ENCODE results near the gene SPARC.

SPARC gene

DNA sequence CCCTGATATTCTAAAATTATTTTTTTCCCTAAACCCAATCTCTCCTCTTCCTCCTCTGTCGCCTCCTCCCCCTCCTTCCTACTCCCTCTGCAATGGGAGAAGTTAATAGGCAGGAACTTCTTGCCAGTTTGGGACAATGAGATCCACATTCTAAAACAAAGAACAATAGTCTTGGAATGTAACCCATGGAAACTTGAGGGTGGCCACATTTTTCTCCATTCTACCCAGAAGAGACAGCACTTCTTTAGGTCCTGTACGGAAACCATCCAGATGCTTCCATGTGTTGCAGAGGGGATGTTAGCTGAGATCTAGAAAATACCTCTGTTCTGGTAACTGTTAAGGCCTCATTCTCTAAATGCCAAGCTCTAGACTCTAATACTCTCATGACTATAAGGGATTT lies 10.0 kb downstream of the SPARC start:
- DNase-seq: no peak

GRCh38 chr5:151676314-151676712 lies 10.4 kb downstream of the SPARC start:
- no peak for DNase-seq

DNA sequence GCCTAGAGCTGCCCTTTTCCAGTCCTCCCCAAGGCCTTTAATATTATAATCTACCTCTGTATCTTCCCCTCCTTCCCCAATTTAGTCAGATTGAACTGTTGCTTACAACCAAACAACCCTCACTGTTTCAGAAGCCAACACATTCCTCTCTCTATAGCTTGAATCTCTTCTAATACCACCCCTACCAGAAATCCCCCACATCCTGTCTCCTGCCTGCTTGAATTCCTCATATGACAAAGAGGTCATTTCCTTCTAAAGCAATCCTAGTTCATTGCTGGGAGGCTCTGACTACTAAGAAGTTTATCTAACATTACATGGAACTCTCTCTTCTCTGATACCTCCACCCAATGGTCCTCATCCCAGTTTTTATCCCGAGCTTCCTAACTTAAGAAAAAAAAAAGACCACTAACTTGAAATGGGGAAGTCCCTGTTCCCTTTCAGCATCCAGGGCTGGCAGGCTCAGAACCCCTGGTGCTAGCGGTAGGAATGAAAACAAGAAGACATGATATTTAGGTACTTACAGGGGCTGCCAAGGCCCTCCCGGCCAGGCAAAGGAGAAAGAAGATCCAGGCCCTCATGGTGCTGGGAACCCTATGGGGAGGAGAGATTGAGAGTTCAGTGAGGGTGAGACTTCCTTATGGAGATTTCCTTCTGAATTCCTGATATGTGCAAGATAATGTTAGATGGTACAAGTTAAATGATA lies 11.0 kb downstream of the SPARC start:
- no peak for DNase-seq

DNA sequence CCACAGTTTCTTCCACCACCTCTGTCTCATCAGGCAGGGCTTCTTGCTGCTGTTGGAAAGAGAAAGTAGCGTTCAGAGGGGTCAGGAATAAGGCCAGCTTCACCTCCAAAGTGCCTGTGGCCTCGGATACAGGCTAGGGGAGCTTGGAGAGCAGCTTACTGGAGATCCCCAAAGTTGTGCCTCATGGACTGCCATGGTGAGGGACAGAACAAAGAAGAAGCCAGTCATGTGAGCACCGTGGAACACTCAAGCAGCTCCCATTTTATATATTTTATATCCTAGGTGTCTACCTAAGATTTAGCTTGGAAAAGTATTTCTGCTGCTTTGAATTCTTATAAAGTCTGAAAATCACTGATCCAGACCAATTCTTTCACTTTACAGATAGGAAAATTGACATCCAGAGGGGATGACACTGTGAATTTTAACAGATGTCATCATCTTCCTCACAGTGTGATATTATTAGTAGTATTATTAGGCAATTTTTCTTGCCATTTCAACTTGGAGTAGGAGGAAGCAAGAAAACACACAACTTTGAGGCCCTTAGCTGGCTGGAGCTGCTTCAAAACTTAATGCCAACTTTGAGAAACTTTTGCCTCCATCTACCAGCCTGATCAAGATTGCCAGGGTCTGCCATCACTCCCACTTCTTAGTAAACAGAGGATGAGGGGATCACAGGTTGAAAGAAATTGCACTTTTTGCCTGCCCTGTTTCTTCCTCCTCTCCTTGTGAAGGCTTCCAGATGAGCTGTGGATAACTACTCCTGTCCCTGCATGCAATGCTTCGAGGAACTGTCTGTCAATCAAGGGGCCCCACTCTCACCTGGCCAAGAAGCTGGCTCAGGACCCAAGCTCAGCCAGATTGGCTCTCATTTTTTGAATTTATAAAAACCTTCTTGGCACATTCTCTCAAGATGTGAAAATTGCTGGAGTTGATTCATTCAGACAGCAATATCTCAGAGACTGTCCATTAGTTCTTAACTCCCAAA lies 11.8 kb downstream of the SPARC start:
- DNase-seq: no peak

DNA sequence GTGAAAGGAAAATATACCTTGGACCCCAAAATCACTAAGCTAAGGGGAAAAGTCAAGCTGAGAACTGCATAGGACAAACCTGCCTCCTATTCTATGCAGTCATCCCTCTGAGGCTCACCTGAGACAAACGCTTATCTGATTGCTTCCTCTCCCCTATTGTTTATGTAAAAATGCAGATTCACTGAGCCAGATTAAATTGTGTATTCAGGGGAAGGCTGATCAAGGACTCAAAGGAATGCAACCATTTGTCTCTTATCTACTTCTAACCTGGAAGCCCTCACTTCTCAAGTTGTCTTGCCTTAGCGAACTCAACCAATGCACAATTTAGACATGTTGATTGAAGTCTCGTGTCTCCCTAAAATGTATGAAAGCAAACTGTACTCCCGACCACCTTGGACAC lies 13.3 kb downstream of the SPARC start:
- DNase-seq: no peak

DNA sequence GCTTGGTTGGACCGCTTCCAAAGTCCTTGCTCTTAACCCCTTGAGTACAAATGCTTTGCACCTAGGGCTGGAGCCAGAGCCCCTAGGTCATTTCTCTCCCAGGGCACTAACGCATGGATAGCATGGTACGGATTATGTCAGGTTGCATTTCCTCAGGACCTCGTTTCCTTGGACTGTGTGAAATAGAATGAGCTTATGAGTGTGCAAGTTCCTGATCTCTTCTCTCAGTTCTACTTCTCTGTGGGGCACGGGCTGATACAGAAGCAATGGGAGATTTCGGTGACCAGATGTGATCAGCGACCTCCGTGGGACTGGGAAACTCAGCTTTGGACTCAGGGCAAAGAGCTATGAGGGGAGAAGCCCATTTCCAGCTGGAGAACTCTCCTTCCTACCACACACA lies 14.2 kb downstream of the SPARC start:
- no peak for DNase-seq

- no peak for DNase-seq
Observed at GRCh38 chr5:151671950-151672349, 14.8 kb downstream of the SPARC start.

- no peak for DNase-seq
Observed at GRCh38 chr5:151670953-151671636, 15.6 kb downstream of the SPARC start.

GRCh38 chr5:151670083-151670686 lies 16.5 kb downstream of the SPARC start:
- no peak for DNase-seq

DNA sequence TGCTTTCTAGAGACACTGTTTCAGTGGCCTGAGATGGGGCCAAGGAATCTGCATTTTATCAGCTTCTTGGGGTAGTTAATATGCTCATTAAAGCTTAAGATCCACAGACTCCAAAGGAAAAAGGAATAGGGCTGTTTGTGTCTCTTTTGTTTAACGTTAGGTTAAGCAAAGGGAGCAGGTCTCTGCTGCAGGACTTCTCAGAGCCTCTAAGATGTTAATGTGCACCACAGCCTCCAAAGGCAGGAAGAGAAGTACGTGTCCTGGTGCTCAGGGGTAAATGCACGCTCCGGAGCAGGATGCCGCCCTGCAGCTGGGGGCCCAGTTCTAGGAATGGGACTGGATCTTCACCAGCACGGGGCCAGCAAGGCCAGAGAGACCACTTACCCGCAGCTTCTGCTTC lies 19.6 kb downstream of the SPARC start:
- DNase-seq: no peak

DNA sequence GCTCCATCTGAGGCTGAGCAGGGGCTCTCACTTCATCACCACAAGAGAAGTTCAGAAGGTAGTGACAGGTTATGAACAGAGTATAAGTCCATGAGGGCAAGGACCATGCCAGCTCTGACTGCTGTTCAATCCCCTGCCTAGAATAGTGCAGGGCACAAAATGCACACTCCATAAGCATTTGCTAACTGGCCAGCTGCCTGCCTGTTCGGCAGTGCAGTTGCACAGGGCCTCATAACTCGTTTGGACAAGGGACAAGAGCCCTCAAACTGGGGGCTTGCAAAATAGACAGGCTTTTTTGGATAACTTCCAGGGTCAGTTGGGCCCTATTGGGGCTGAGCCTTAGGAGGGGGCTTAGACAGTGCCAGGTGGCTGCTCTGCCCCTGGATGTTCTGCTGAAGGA lies 21.1 kb downstream of the SPARC start:
- DNase-seq: no peak

DNA sequence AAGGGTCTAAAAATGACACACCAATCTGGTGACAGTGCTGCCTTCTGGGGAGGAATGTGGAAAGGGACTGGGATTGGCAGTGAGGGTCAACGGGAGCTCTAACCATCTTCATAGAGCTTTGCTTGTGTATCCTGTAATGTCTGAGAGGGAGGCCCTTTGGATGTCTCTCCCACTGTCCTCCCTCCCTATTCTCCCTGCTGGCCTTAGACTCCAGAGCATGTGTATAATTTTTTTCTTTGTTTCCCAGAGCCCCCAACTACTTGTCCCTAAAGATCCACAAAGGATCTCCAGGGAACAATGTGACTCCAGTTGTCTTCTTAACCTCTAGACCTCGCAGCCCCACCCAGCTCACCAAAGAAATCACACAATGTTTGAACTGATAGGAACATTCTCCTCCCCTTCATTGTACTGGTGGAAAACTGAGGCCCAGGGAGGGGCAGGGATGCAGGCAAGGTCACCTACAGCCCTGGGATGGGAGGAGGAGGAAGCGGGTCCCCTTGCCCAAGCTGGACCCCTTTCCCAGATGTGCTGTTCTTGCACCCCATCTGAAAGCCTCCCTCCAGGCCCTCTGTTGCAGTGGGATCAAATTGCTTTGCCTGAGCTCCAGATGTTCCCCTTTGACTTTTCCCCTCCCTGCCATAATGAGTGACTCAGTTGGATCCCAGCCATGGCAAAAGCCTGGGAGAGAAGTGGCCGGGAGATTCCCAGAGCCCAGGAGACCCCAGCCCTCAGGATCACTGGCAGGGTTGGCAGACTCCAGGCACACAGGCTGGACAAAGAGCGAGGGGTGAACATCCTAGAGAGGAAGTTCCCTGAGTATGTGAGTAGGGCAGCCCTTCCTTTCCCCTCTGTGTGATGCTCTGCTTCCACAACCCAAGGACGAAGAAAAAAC lies 21.8 kb downstream of the SPARC start:
- DNase-seq: no peak

- DNase-seq: no peak
Observed at GRCh38 chr5:151663617-151664293, 23.0 kb downstream of the SPARC start.

GRCh38 chr5:151662805-151663204 lies 23.9 kb downstream of the SPARC start:
- DNase-seq: no peak

- DNase-seq: no peak
Observed at GRCh38 chr5:151661968-151662732, 24.6 kb downstream of the SPARC start.

GRCh38 chr5:151660616-151661495 lies 25.9 kb downstream of the SPARC start:
- no peak for DNase-seq

- peak; percentile 18 for DNase-seq
Observed at GRCh38 chr5:151659001-151659754, 27.5 kb downstream of the SPARC start.

DNA sequence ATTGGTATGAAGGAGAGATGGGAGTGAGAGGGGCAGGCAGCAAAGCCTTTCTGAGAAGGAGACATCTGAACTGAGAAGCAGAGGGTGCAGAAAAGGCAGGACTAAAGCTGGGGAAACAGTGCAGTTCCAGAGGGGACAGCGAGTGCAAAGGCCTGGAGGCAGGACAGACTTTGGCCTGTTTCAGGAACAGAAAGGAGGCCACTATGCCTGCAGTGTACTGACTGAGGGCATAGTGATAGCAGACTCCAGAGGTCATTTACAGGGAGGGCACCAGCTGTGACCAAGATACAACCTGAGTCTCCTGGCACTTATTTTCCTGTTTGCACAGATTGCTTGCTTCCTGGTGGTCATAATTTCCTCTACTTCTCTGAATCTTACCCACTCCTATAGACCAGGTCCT lies 29.6 kb downstream of the SPARC start:
- no peak for DNase-seq

DNA sequence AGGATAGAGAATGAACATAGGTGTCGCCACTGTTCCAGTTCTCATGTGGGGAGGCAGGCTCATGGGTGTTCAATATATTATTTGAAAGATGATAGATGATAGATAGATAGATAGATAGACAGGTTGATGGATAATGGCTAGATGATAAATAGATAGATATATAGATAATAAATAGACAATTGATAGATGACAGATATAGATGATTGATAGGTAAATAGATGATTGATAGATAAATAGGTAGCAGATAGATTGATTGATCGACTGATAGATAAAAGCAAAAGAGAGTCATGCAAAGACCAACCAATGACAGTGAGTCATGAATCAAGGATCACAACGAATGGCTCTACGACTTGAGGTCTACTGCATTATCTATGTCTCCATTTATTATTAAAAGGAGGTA lies 30.4 kb downstream of the SPARC start:
- no peak for DNase-seq
